Measurements from ENCODE around the gene ACR. TPM values are rescaled to one million over a fixed set of nuclear protein-coding genes. Genes with fewer than 3 reads are reported as not detected.

ACR gene
- total RNA-seq, 3 donors from 2014 or later: 0.41 to 1.4 (median 0.43) TPM

- intact Hi-C loops (cut with DNase I, micrococcal nuclease): no loop called here
- ATAC-seq (no peak), DNase-seq (peak in 1 of 3 donors; percentile 32)
- no peak for TF ChIP-seq CTCF (IDR thresholded peaks at IDR 0.05)
- Histone ChIP-seq H3K9me3 (no peaks in the 10 kb centered on the region), H3K4me1 (ENCODE audit: low read depth) (no peaks in the 10 kb centered on the region), H3K36me3 (ENCODE audit: low read depth) (no peaks in the 10 kb centered on the region), H3K4me3 (no peak overlapping the region)
Measured at GRCh38 chr22:50715776-50716175, 22.2 kb upstream of the ACR start.

- Histone ChIP-seq H3K9me3 (no peaks in the 10 kb centered on the region), H3K4me3 (no peak overlapping the region), H3K36me3 (ENCODE audit: low read depth) (no peaks in the 10 kb centered on the region), H3K4me1 (ENCODE audit: low read depth) (no peaks in the 10 kb centered on the region)
- ATAC-seq: no peak
- intact Hi-C loops (cut with DNase I, micrococcal nuclease): no loop called here
- DNase-seq: no peak
- no peak for TF ChIP-seq CTCF (IDR thresholded peaks at IDR 0.05)
Measured at GRCh38 chr22:50716290-50717024, 21.5 kb upstream of the ACR start.

GRCh38 chr22:50717709-50718351, 20.2 kb upstream of the ACR start:
- Histone ChIP-seq H3K4me1 (ENCODE audit: low read depth) (no peaks in the 10 kb centered on the region), H3K9me3 (no peaks in the 10 kb centered on the region), H3K4me3 (no peak overlapping the region), H3K36me3 (ENCODE audit: low read depth) (no peaks in the 10 kb centered on the region)
- TF ChIP-seq CTCF (IDR thresholded peaks at IDR 0.05): no peak
- DNase-seq: no peak
- ATAC-seq: no peak
- intact Hi-C loops (cut with DNase I, micrococcal nuclease): no loop called here

- ATAC-seq (no peak), DNase-seq (no peak)
- no peaks in the 10 kb centered on the region for H3K9me3 ChIP-seq
- no peaks in the 10 kb centered on the region for H3K4me1 ChIP-seq (ENCODE audit: low read depth)
- TF ChIP-seq CTCF (IDR thresholded peaks at IDR 0.05): no peak
- intact Hi-C loops (cut with DNase I, micrococcal nuclease): no loop called here
- no peak overlapping the region for H3K4me3 ChIP-seq
- no peaks in the 10 kb centered on the region for H3K36me3 ChIP-seq (ENCODE audit: low read depth)
Measured at GRCh38 chr22:50718352-50718709, 19.7 kb upstream of the ACR start.

GRCh38 chr22:50719814-50720300, 18.1 kb upstream of the ACR start:
- Histone ChIP-seq H3K36me3 (ENCODE audit: low read depth) (no peaks in the 10 kb centered on the region), H3K9me3 (no peaks in the 10 kb centered on the region), H3K4me3 (no peak overlapping the region), H3K4me1 (ENCODE audit: low read depth) (no peaks in the 10 kb centered on the region)
- no peak for ATAC-seq
- no peak for DNase-seq
- intact Hi-C loops (cut with DNase I, micrococcal nuclease): no loop called here
- no peak for TF ChIP-seq CTCF (IDR thresholded peaks at IDR 0.05)

Measured in mucosa of descending colon (tissue), 3 donors.